GM18861 (cell line): ENCODE data around the gene CASP10.
"Not testable (repeated sequence)": the region's sequence is repeated elsewhere in the genome, so short reads cannot be mapped to it uniquely, and the experiment has no call there.

Source experiments
- ATAC-seq: cut with Tn5 transposase; IDR thresholded peaks from one replicate; pipeline ENCODE4 v1.9.1; 2021; ENCODE audit not compliant: unreplicated experiment

CASP10 gene

GRCh38 chr2:201154615-201155399, 28.1 kb upstream of the CASP10 start:
- ATAC-seq, result no peak

- no peak for ATAC-seq
These were observed 26.9 kb upstream of the CASP10 start for GRCh38 chr2:201156036-201156435.

- no peak for ATAC-seq
These were observed 26.3 kb upstream of the CASP10 start for GRCh38 chr2:201156640-201157039.

- ATAC-seq, result peak; percentile 19
These were observed 25.2 kb upstream of the CASP10 start for GRCh38 chr2:201157694-201158093.

- ATAC-seq, result peak; percentile 90
These were observed 24.6 kb upstream of the CASP10 start for GRCh38 chr2:201158111-201158929.

- ATAC-seq, result no peak
These were observed 18.8 kb upstream of the CASP10 start for GRCh38 chr2:201164166-201164565.

- no peak for ATAC-seq
These were observed 15.4 kb upstream of the CASP10 start for GRCh38 chr2:201167546-201167945.

GRCh38 chr2:201168496-201168895, 14.4 kb upstream of the CASP10 start:
- not testable (repeated sequence) for ATAC-seq

GRCh38 chr2:201171259-201171814, 11.6 kb upstream of the CASP10 start:
- no peak for ATAC-seq

- ATAC-seq, result no peak
These were observed 10.7 kb upstream of the CASP10 start for GRCh38 chr2:201172279-201172678.

GRCh38 chr2:201174687-201175086, 8.3 kb upstream of the CASP10 start:
- no peak for ATAC-seq

GRCh38 chr2:201176081-201176481, 6.9 kb upstream of the CASP10 start:
- no peak for ATAC-seq

GRCh38 chr2:201180010-201180409, 2.9 kb upstream of the CASP10 start:
- no peak for ATAC-seq

- no peak for ATAC-seq
These were observed 405 bp downstream of the CASP10 start for GRCh38 chr2:201183365-201183727.

- ATAC-seq, result not testable (repeated sequence)
These were observed 894 bp downstream of the CASP10 start for GRCh38 chr2:201183835-201184234.

GRCh38 chr2:201184248-201184647, 1.3 kb downstream of the CASP10 start:
- ATAC-seq, result not testable (repeated sequence)

GRCh38 chr2:201185863-201186262, 2.9 kb downstream of the CASP10 start:
- ATAC-seq, result no peak

GRCh38 chr2:201186982-201187381, 4.0 kb downstream of the CASP10 start:
- no peak for ATAC-seq

GRCh38 chr2:201188449-201188848, 5.5 kb downstream of the CASP10 start:
- ATAC-seq, result no peak

GRCh38 chr2:201191132-201191875, 8.4 kb downstream of the CASP10 start:
- no peak for ATAC-seq

- ATAC-seq, result peak; percentile 86
These were observed 11.2 kb downstream of the CASP10 start for GRCh38 chr2:201194097-201194496.
